Stimulated activated naive CD4-positive, alpha-beta T cell (primary cell): ENCODE measurements around the gene VSIR.

ENCODE experiments used
- DNase-seq, 6 experiments: peaks; one replicate each; lab custom pipeline; 2025; lab: John Stamatoyannopoulos, UW

VSIR gene

GRCh38 chr10:71806704-71807556, 33.6 kb upstream of the VSIR start:
- DNase-seq, result no peak

- no peak for DNase-seq
Measured at GRCh38 chr10:71805776-71806703, 32.7 kb upstream of the VSIR start.

GRCh38 chr10:71804077-71804476, 30.8 kb upstream of the VSIR start:
- no peak for DNase-seq

- no peak for DNase-seq
Measured at GRCh38 chr10:71802715-71803488, 29.6 kb upstream of the VSIR start.

GRCh38 chr10:71802235-71802634, 28.9 kb upstream of the VSIR start:
- no peak for DNase-seq

- no peak for DNase-seq
Measured at GRCh38 chr10:71801361-71801760, 28.0 kb upstream of the VSIR start.

- DNase-seq, result no peak
Measured at GRCh38 chr10:71799608-71800453, 26.5 kb upstream of the VSIR start.

- no peak for DNase-seq
Measured at GRCh38 chr10:71799112-71799511, 25.8 kb upstream of the VSIR start.

GRCh38 chr10:71798308-71798624, 24.9 kb upstream of the VSIR start:
- no peak for DNase-seq

GRCh38 chr10:71797533-71798307, 24.4 kb upstream of the VSIR start:
- no peak for DNase-seq

GRCh38 chr10:71796749-71797405, 23.6 kb upstream of the VSIR start:
- DNase-seq, result no peak

- no peak for DNase-seq
Measured at GRCh38 chr10:71795248-71795647, 21.9 kb upstream of the VSIR start.

- no peak for DNase-seq
Measured at GRCh38 chr10:71790749-71791440, 17.6 kb upstream of the VSIR start.

GRCh38 chr10:71789871-71790270, 16.6 kb upstream of the VSIR start:
- DNase-seq, result no peak

- no peak for DNase-seq
Measured at GRCh38 chr10:71788954-71789353, 15.6 kb upstream of the VSIR start.

GRCh38 chr10:71784679-71785272, 11.5 kb upstream of the VSIR start:
- DNase-seq, result no peak

- DNase-seq, result no peak
Measured at GRCh38 chr10:71783917-71784678, 10.8 kb upstream of the VSIR start.

GRCh38 chr10:71782917-71783490, 9.7 kb upstream of the VSIR start:
- no peak for DNase-seq
